Activated T-cell treated with anti-CD3 and anti-CD28 coated beads for 24 hours (primary cell): ENCODE data around the gene SGCE.

Experiments used
- DNase-seq: peaks from one replicate; pipeline ENCODE4 v3.0.0-alpha.2; 2020; ENCODE audit warnings: low read depth

Gene SGCE

DNA sequence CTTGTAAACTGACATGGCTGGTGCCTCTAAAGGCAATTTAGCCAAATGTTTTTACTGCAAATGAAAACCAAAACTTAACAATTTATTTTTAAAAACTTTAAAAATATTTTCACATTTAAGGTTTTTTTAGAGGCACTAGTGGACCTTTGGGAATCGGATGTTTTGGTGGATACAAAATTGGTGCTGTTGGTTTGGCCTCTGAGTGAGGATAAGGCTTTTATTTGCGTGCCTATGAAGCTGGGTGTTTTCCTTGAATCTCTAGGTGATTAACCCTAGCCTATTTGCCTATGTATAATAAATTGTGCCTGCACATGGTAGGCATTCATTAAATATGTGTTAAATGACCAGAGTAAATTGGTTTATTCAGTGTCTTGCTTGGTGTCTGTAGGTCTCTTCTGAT lies 2.9 kb upstream of the SGCE start:
- DNase-seq, result no peak

- DNase-seq, result peak; percentile 90
Measured at GRCh38 chr7:94657771-94658693, 2.1 kb upstream of the SGCE start.

GRCh38 chr7:94656925-94657731 lies 1.2 kb upstream of the SGCE start:
- no peak for DNase-seq

DNA sequence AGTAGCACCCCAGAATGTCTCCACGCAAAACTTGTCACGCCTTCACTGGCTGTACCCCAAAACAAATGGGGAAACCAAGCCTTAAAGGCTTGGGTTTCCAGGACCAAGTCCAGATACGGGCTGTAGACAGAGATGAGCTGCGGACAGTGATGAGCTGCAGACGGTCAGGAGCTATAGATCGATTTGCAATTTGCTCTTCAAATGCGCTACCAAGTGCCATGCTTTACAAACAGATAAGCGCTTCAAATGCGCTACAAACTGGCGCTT lies 658 bp upstream of the SGCE start:
- no peak for DNase-seq

- DNase-seq, result no peak
Measured at GRCh38 chr7:94655126-94655847, 646 bp downstream of the SGCE start.

DNA sequence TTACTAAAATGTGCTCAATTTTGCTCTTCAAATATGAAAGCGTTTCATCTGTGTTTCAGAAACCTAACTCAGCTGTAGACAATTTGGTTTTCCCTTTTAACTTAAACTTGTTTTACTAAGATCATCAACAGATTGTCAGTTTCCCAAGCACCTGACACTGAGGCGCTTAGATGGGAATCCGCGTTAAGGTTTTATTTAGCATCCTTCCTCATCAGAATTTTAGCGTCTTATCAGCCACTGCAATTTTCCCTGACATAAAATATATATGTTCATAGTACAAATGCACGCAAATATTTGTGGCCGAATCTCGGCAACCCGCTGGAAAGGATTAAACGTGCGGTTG lies 1.2 kb downstream of the SGCE start:
- DNase-seq, result no peak

DNA sequence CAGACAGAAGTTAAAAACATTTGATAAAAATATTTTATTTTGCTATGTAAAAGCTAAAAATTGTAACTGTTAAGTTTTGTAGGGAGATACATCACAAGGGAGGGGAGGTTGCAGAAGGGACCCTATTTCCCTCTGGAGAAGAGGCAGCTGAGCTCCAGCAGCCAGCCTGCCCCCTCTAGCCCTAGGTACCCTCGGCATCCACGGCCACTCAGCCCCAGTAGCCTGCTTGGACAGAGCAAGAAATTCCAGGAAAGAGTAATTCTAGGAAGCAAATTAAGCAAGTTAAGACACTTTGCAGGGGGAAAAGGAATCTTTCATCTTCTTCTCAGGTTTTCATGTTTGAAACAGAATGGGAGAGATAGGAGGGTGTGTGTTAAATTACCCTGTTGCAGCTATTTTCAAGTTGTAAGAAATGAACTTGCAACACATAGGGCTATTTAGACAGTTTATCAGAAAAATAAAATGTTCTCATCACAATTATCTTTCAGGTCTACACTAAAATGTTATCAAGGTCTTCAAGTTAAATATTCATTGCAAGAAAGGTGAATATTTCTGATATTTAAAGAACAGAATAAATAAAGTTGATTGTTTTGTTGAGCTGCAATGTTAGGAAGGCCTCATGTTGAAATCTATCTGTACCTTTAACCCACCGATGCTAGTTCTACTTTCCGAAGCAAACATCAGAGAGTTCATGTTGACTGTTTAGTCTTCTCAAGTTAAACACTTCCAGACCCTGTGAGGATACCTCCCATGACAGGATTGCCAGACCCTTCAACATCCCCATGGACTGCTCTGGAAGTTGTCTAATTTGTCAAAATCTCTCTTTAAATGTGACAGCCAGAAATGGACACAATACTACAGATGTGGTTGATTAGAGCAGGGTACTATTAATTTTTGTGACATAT lies 5.5 kb downstream of the SGCE start:
- DNase-seq, result no peak

- DNase-seq, result no peak
Measured at GRCh38 chr7:94649450-94649849, 6.5 kb downstream of the SGCE start.

DNA sequence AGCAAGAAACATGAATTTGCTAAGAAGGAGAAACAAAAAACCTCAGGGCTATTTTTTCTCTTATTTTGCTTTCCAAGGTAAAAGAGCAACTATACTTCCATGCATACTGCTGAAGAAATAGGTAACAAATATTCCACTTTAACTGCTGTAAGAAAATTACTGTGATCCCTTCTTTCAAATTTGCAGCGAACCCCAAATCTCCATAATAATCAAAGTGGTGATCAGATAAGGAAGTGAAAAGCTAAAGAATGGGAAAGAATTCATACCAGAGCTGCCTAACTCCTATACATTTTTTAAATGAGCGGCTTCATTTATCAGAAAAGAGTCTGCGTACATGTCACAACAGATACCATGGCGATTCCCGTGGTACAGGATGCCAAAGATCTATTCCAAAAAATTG lies 7.2 kb downstream of the SGCE start:
- no peak for DNase-seq

DNA sequence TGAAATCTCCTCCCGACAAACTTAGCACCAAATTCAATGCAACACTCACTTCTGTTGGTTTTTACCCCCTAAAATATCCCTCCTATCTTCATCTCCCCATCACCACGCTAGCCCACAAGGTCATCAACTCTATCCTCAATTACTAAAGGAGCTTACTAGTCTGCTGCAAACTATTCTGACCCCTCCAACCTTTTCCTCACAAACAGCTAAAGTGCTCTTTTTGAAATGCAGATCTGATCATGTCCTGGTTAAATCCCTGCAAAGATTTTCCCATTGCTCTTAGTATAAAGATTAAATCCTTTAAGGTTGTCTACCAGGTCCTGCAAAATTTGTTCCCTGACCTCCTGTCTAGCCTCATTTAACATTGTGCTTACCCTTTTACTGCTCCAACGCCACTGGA lies 8.6 kb downstream of the SGCE start:
- DNase-seq, result no peak

- no peak for DNase-seq
Measured at GRCh38 chr7:94643771-94644545, 12.0 kb downstream of the SGCE start.

DNA sequence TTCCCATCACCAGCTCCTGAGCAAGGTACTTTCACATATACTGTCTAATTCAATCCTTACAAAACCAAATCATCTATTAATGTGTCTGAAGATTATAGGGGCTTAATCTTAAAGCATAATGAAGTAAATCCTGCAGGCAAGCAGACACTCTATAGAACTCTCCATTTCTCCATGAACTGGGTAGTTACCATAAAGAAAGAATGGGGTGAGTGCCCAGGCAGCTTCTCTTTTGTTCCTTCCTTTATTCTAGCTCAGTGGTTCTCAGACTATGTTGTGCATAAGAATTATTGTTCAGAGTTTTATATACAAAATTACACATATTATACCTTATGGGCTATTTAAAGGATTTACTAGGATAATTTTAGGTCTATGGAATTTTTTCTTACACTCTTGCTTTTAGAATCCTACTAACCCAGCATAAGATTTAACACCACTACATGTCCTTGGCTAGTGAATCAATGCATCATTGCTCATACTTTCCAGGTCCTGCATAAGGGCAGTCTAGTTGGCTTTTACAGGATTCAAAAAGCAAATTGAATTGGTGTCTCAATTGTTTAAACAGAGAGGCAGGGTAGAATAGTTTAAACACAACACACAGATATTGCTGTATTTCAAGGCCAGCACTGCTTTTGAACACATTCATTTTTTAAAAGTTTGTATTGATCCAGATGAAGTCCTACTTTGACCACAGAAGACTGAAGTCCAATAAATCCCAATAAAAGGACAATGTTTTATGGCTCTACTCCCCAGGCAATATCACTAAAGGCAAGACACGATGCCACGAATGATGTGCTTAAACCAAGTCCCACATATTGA lies 12.9 kb downstream of the SGCE start:
- no peak for DNase-seq

GRCh38 chr7:94639384-94639783 lies 16.5 kb downstream of the SGCE start:
- DNase-seq, result no peak

GRCh38 chr7:94635687-94636086 lies 20.2 kb downstream of the SGCE start:
- no peak for DNase-seq

DNA sequence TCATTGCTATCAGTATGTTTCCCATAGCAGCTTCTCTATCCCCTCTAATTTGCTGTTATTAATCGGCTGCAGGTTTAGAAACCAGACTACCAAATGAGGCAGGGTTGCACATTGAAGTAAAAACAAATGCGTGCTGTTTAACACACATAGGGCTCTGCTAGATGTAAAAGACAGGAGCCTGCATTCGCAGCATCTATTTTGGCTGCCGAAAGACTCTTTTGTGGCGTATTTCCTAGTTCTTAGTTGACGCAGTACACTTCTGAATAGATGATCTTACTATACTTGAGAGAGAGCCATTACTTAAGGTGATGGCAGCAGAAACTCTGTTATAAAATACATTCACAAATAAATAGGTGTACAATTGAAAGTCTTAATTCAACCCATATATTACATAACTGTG lies 21.4 kb downstream of the SGCE start:
- no peak for DNase-seq

GRCh38 chr7:94633687-94634086 lies 22.2 kb downstream of the SGCE start:
- DNase-seq, result no peak

DNA sequence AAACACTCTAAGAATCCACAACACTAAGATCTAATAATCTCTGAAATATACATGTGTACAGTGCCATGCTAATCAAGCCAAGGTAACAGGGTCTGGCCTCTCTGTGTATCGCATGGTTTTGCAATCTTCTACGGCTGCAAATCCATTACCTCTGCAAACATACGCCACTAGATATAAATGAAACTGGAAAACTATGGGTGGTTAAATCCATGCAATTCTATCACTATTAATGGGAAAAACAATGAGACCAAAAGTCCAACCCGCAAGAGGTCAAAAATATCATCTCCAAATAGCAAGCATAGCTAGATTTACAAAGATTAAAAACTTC lies 23.0 kb downstream of the SGCE start:
- no peak for DNase-seq

DNA sequence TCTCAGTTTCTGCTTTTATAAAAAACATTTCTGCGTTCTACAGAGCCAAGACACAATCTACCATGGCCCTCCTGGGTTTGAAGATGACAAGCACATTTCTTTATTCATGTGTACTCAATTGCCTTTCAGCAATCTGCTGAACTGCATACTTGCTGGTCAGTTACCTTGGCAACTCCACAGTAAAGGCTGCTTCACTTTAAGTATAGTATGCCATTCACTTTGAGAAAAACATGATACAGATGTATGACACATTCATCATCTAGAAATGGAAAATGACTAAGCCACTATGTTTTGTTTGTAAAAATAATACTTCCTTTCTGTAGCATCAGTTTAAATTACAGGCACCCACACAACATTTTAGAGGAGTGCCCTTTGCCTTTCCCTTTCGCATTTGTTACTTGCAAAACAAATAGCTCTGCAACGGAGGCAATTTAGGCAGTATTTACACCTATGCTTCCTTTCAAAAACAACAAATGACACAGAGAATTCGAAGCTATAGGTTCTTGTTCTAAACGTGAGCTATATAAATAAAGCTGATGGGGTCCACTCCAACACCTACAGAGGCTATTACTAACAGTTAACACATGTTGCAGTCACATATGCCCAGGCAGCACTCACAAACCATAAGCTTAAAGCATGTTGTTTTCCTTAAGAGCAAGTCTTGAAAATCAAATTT lies 23.5 kb downstream of the SGCE start:
- no peak for DNase-seq

- no peak for DNase-seq
Measured at GRCh38 chr7:94630855-94631254, 25.1 kb downstream of the SGCE start.

DNA sequence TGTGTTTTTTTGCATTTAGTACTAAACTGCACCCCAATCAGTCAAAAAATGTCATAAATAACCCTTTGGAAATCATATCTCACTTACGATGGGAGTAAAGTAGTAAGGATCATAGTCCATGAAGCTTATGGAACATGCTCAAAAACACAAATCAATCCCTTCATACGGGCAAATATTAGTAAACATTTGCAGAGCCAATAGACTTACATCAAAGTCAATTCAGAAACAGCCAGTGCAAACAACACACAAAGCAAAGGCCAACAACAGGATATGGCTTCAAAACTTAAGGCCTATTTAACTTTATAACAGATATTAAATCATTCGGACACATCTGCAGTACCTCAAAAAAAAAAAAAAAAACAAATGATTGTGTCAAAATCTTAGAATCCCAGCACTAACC lies 32.1 kb downstream of the SGCE start:
- DNase-seq, result no peak
